Colonic mucosa (tissue), 4 donors: Measurements from ENCODE around the gene PRKAB2. TPM values are rescaled to one million over a fixed set of nuclear protein-coding genes. Genes with fewer than 3 reads are reported as not detected.

Experiments used
- DNase-seq: peaks from one replicate; pipeline ENCODE4 v3.0.0-alpha.2; 2020
- H3K27ac ChIP-seq: fragments of 200-600 bp; one replicate; pipeline ENCODE4 v1.8.0; 2021
- H3K27me3 ChIP-seq: fragments of 200-600 bp; one replicate; pipeline ENCODE4 v1.8.0; 2021
- H3K36me3 ChIP-seq: fragments of 200-600 bp; one replicate; pipeline ENCODE4 v1.8.0; 2021
- H3K4me1 ChIP-seq: fragments of 200-600 bp; one replicate; pipeline ENCODE4 v1.8.0; 2021; ENCODE audit warnings: mild to moderate bottlenecking
- H3K4me3 ChIP-seq: fragments of 200-600 bp; one replicate; pipeline ENCODE4 v1.8.0; 2021
- H3K9ac ChIP-seq, 2 donors: one replicate each; pipeline ENCODE4 v1.7.0; 2013; ENCODE audit warnings: control low read depth in 2 of 2, low read depth in 2 of 2, low read length in 2 of 2
- H3K9me3 ChIP-seq: fragments of 200-600 bp; one replicate; pipeline ENCODE4 v1.8.0; 2021
- CTCF ChIP-seq: fragments of 200-600 bp; IDR thresholded peaks from one replicate; pipeline ENCODE4 v1.8.0; 2022; ENCODE audit warnings: antibody characterized with exemption, mild to moderate bottlenecking
- intact Hi-C: fragments of 100-400 bp; cut with DNase I; formaldehyde crosslinking; loops from one replicate; pipeline ENCODE4 v1.14.1; 2022
- total RNA-seq, 2 donors: library from RNA; stranded (reverse); fragmentation: NEBNext Ultra II Directional in 1 of 2; extraction: Animal tissue kit (Norgen Biotek cat#: 25700) in 1 of 2; gene quantifications; one replicate each; pipeline ENCODE4 v1.2.1, GENCODE V29; 2021
- donor health status: healthy.
- donor health status: DM: no; HTN: no; CAD: no.
- donor health status: DM: no; HTN: no; CAD: no.

PRKAB2 gene
- total RNA-seq, 2 donors from 2014 or later = 11.3 to 22.5 TPM

- intact Hi-C loops = no loop called here
- Histone ChIP-seq H3K27ac (no peak overlapping the region), H3K4me1 (no peaks in the 10 kb centered on the region)
Measured at GRCh38 chr1:147105909-147106308, 66.4 kb downstream of the PRKAB2 start.

More at GRCh38 chr1:147105909-147106308, 66.4 kb downstream of the PRKAB2 start:
- H3K36me3 ChIP-seq = no peaks in the 10 kb centered on the region
- no peak overlapping the region for H3K9ac ChIP-seq
- H3K9me3 ChIP-seq = no peaks in the 10 kb centered on the region
- DNase-seq = no peak
- no peak for TF ChIP-seq CTCF
- H3K4me3 ChIP-seq = no peak overlapping the region
- no peaks in the 10 kb centered on the region for H3K27me3 ChIP-seq

Other genes with a start within 250 kb of the PRKAB2 start
- gene NBPF12, start 234.1 kb downstream of the PRKAB2 start, total RNA-seq = 1 to 10 TPM; 6.6 to 7.8 TPM
- gene FMO5, start 52.9 kb upstream of the PRKAB2 start, total RNA-seq = 10 to 100 TPM; 22.9 to 65.6 TPM
- gene CHD1L, start 70.2 kb upstream of the PRKAB2 start, total RNA-seq = 10 to 100 TPM; 34.7 to 40.7 TPM